Measurements from ENCODE around the gene FOXJ1. TPM values are rescaled to one million over a fixed set of nuclear protein-coding genes. Genes with fewer than 3 reads are reported as not detected.

FOXJ1 gene
- total RNA-seq, 4 donors from 2014 or later = 1.2 to 2.4 (median 1.8) TPM

GRCh38 chr17:76132574-76133338 lies 8.3 kb downstream of the FOXJ1 start:
- no peak overlapping the region for H3K4me3 ChIP-seq (ENCODE audit: low read depth, poor library complexity, severe bottlenecking)
- TF ChIP-seq CTCF (IDR thresholded peaks at IDR 0.05) (no peak), POLR2A (IDR thresholded peaks at IDR 0.05) (no peak)
- DNase-seq (ENCODE audit: low spot score in 2 of 2) = no peak
- WGBS, 2 donors = 36 to 44% methylated on average over 12 to 13 of the region's 21 CpGs
- intact Hi-C loops (cut with DNase I; ENCODE audit: low total_unique reads) = no loop called here

- no peak for DNase-seq (ENCODE audit: low spot score in 2 of 2)
- intact Hi-C loops (cut with DNase I; ENCODE audit: low total_unique reads) = no loop called here
- no peak for TF ChIP-seq POLR2A (IDR thresholded peaks at IDR 0.05)
- TF ChIP-seq CTCF (IDR thresholded peaks at IDR 0.05) = no peak
- 24 to 73% methylated on average over 12 to 13 of the region's 21 CpGs for WGBS, 2 donors
- H3K4me3 ChIP-seq (ENCODE audit: low read depth, poor library complexity, severe bottlenecking) = no peak overlapping the region
Measured at GRCh38 chr17:76131692-76132573, 9.1 kb downstream of the FOXJ1 start.

GRCh38 chr17:76131051-76131691 lies 9.9 kb downstream of the FOXJ1 start:
- whole genome bisulfite sequencing, 2 donors = 68 to 70% methylated on average over 21 of the region's 21 CpGs
- no peak for TF ChIP-seq POLR2A (IDR thresholded peaks at IDR 0.05)
- no peak for TF ChIP-seq CTCF (IDR thresholded peaks at IDR 0.05)
- intact Hi-C loops (cut with DNase I; ENCODE audit: low total_unique reads) = no loop called here
- no peak for DNase-seq (ENCODE audit: low spot score in 2 of 2)
- no peak overlapping the region for H3K4me3 ChIP-seq (ENCODE audit: low read depth, poor library complexity, severe bottlenecking)

- TF ChIP-seq POLR2A (IDR thresholded peaks at IDR 0.05) (no peak), CTCF (IDR thresholded peaks at IDR 0.05) (no peak)
- WGBS, 2 donors = 71 to 79% methylated on average over 13 of the region's 13 CpGs
- no peak for DNase-seq (ENCODE audit: low spot score in 2 of 2)
- no peak overlapping the region for H3K4me3 ChIP-seq (ENCODE audit: low read depth, poor library complexity, severe bottlenecking)
- intact Hi-C loops (cut with DNase I; ENCODE audit: low total_unique reads) = no loop called here
Measured at GRCh38 chr17:76130473-76130872, 10.6 kb downstream of the FOXJ1 start.

GRCh38 chr17:76125922-76126321 lies 15.1 kb downstream of the FOXJ1 start:
- TF ChIP-seq CTCF (IDR thresholded peaks at IDR 0.05) (no peak), POLR2A (IDR thresholded peaks at IDR 0.05) (no peak)
- intact Hi-C loops (cut with DNase I; ENCODE audit: low total_unique reads) = no loop called here
- WGBS, 2 donors = 86 to 100% methylated on average over 1 of the region's 1 CpG
- H3K4me3 ChIP-seq (ENCODE audit: low read depth, poor library complexity, severe bottlenecking) = no peak overlapping the region
- DNase-seq (ENCODE audit: low spot score in 2 of 2) = no peak

Measured in lower leg skin (tissue), 4 donors.